ENCODE measurements around the gene GPR26. TPM values are rescaled to one million over a fixed set of nuclear protein-coding genes. Genes with fewer than 3 reads are reported as not detected.
A peak's percentile ranks its signal among the peaks of the same experiment; 100 is the strongest.

The GPR26 gene
- total and polyA plus RNA-seq, 2 experiments from 2014 or later, result not detected

- H3K9me2 ChIP-seq (replicated peaks; ENCODE audit: insufficient read depth), result no peaks in the 10 kb centered on the region
- no peaks in the 10 kb centered on the region for H3K79me2 ChIP-seq
- no peak overlapping the region for H3K4me3 ChIP-seq
- no peak for TF ChIP-seq EZH2 (IDR thresholded peaks at IDR 0.05; ENCODE audit: borderline replicate concordance)
- TF ChIP-seq, protein P1, sequence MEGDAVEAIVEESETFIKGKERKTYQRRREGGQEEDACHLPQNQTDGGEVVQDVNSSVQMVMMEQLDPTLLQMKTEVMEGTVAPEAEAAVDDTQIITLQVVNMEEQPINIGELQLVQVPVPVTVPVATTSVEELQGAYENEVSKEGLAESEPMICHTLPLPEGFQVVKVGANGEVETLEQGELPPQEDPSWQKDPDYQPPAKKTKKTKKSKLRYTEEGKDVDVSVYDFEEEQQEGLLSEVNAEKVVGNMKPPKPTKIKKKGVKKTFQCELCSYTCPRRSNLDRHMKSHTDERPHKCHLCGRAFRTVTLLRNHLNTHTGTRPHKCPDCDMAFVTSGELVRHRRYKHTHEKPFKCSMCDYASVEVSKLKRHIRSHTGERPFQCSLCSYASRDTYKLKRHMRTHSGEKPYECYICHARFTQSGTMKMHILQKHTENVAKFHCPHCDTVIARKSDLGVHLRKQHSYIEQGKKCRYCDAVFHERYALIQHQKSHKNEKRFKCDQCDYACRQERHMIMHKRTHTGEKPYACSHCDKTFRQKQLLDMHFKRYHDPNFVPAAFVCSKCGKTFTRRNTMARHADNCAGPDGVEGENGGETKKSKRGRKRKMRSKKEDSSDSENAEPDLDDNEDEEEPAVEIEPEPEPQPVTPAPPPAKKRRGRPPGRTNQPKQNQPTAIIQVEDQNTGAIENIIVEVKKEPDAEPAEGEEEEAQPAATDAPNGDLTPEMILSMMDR (IDR thresholded peaks at IDR 0.05; ENCODE audit: poor library complexity), result no peak
- TF ChIP-seq EZH2phosphoT487 (IDR thresholded peaks at IDR 0.05; ENCODE audit: low read depth, severe bottlenecking, unreplicated experiment), result no peak
- H3K4me1 ChIP-seq (ENCODE audit: insufficient read depth), result no peaks in the 10 kb centered on the region
- no peak overlapping the region for H3K27ac ChIP-seq
- H3K4me2 ChIP-seq, result peak overlapping the region; percentile 5
- no peak overlapping the region for H2AFZ ChIP-seq
- no peaks in the 10 kb centered on the region for H3K36me3 ChIP-seq (replicated peaks; ENCODE audit: insufficient read depth, low read depth)
- no peaks in the 10 kb centered on the region for H3K9me3 ChIP-seq (ENCODE audit: low read depth)
- H4K20me1 ChIP-seq (ENCODE audit: insufficient read depth, poor library complexity, severe bottlenecking), result no peaks in the 10 kb centered on the region
- no peak for DNase-seq (ENCODE audit: low spot score)
- no peaks in the 10 kb centered on the region for H3K27me3 ChIP-seq
- WGBS (ENCODE audit: low lambda C conversion rate, missing lambda C conversion rate), result 54% methylated on average over 13 of the region's 13 CpGs
Observed at GRCh38 chr10:123743441-123744223, 77.5 kb downstream of the GPR26 start.

DNA sequence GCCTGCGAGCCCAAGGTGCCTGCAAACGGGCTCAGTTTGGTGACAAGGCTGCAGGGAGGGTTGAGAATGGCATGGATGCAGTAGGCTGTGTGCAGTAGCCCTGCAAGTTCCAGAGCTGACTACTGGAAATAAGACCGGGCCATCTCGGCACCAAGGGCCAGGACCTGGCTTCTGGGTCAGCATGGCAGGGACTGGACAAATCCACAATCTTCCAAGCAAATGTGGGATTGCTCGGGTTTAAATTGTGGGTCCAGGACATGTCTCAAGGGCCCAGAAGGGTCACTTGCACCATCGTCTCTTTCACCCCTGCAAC lies 78.0 kb downstream of the GPR26 start:
- H3K4me1 ChIP-seq (ENCODE audit: insufficient read depth), result no peaks in the 10 kb centered on the region
- no peaks in the 10 kb centered on the region for H4K20me1 ChIP-seq (ENCODE audit: insufficient read depth, poor library complexity, severe bottlenecking)
- WGBS (ENCODE audit: low lambda C conversion rate, missing lambda C conversion rate), result 67% methylated on average over 6 of the region's 6 CpGs
- no peaks in the 10 kb centered on the region for H3K36me3 ChIP-seq (replicated peaks; ENCODE audit: insufficient read depth, low read depth)
- no peak overlapping the region for H3K4me3 ChIP-seq
- H3K27ac ChIP-seq, result no peak overlapping the region
- H3K4me2 ChIP-seq, result no peak overlapping the region
- no peaks in the 10 kb centered on the region for H3K27me3 ChIP-seq
- H3K9me2 ChIP-seq (replicated peaks; ENCODE audit: insufficient read depth), result no peaks in the 10 kb centered on the region
- no peaks in the 10 kb centered on the region for H3K9me3 ChIP-seq (ENCODE audit: low read depth)
- no peak overlapping the region for H2AFZ ChIP-seq
- TF ChIP-seq, protein P1 (IDR thresholded peaks at IDR 0.05; ENCODE audit: poor library complexity), result no peak
- no peak for TF ChIP-seq EZH2 (IDR thresholded peaks at IDR 0.05; ENCODE audit: borderline replicate concordance)
- no peak for TF ChIP-seq EZH2phosphoT487 (IDR thresholded peaks at IDR 0.05; ENCODE audit: low read depth, severe bottlenecking, unreplicated experiment)
- DNase-seq (ENCODE audit: low spot score), result no peak
- no peaks in the 10 kb centered on the region for H3K79me2 ChIP-seq

Other genes with a start within 250 kb of the GPR26 start
- 4.9 and 5.3 TPM in 2 replicates for gene CPXM2, start 225.5 kb downstream of the GPR26 start, total RNA-seq
- 0.88 and 3.7 TPM in 2 replicates for gene CPXM2, start 225.5 kb downstream of the GPR26 start, polyA plus RNA-seq